HG03342 (cell line): ENCODE data around the gene BNC2.

Experiments used
- ATAC-seq: cut with Tn5 transposase; IDR thresholded peaks from one replicate; pipeline ENCODE4 v1.9.1; 2021; ENCODE audit warnings: mild to moderate bottlenecking, moderate library complexity; ENCODE audit not compliant: unreplicated experiment

The BNC2 gene

DNA sequence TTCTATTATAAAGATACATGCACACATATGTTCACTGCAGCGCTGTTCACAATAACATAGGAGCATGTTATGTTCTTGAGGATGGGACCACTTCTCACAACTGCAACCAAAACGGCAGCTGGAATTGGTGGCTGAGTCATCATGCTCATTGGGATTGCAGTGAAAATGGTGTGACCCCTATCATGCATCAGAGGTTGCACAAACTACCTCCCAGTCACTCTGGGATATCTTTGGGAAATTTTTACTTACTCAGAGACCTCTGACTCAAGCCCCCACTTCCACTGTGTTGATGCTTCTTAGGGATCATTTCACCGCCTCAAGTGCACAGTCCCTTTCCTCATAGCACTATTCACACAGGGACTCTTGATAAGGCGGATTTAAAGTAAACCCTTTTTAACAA lies 474.1 kb downstream of the BNC2 start:
- ATAC-seq, result no peak

GRCh38 chr9:16391369-16391768 lies 479.1 kb downstream of the BNC2 start:
- ATAC-seq, result no peak

- no peak for ATAC-seq
Observed at GRCh38 chr9:16387382-16387781, 483.1 kb downstream of the BNC2 start.

DNA sequence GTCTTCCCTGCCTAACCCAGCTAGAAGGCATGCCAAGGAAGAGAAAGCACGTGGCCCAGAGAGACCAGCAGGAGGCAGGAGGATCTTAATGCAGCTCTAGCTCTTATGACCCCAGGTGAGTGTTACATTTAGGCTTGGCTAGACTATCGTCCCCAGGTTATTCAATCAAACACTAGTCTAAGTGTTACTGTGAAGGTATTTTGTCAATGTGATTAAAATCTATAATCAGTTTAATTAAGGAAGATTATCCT lies 483.7 kb downstream of the BNC2 start:
- no peak for ATAC-seq

DNA sequence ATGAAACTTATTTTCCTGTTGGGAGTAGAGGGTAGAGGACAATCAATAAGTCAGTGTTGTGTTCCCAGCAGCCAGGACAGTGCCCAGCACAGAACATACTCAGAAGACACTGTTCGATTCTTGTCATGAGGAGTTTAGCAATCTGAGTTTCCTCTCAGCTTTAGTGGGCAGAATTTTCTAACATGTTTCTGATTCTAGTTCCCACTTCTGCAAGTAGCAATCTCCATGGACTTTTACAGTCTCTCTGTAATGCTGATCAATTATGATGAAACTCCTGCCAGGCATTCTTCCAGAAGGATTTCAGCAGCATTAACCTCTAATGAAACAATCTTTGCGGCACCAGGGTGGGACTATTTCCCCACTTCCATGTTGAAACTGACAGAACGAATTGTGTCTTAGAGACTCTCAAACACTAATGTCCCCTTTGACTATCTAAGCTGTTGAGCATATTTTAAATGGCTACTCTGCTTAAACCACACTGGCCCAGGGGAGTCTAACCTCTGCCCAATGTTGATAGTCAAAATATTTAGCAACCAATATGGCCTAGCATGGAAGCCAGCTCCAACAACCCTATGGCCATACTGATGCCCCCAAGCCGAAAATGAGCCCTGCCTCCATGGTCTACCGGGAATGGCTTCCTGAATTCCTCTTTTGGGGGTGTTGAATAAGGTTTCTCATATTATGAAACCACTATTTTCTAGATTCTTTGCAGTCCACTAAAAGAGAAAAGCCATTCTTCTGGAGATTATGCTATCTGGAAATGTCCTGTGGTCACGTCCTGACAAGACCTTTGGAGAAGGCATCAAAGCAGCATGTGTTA lies 484.3 kb downstream of the BNC2 start:
- ATAC-seq, result no peak

GRCh38 chr9:16385590-16385989 lies 484.9 kb downstream of the BNC2 start:
- ATAC-seq, result no peak

DNA sequence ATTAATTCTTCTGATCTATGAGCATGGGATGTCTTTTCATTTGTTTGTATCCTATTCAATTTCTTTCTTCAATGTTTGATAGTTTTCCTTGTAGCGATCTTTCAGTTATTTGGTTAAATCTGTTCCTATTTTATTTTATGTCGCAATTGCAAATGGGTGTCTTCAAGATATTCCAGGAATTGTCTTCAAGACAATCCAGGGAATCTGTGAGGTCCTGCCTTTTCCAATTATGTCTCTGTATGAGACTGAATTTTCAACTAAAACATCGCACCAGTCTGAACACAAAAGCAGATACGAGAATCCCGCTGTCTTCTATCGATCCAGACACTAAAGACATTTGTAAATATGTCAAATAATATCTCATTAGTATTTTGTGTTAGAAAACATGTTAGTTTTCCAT lies 485.5 kb downstream of the BNC2 start:
- ATAC-seq, result no peak

- no peak for ATAC-seq
Observed at GRCh38 chr9:16377311-16377710, 493.2 kb downstream of the BNC2 start.

DNA sequence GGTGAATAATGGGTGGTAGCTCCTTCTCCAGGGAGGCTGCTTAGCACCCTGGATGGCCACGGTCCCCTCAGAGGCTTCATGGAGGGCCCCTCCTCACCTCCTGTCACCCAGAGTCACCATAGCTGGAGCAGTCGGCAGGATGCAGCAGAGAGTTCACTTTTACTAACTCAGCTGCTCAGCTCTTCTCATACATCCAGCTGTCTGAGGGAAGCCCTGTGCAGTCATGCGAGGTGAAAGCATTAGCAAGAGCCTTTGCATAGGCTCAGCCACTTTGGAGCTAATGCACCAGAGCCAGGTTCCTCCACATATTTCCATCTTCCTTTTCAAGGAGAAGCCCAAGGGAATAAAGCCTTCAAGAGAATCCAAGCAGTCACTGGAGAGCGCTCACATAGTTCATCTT lies 499.2 kb downstream of the BNC2 start:
- ATAC-seq, result no peak

GRCh38 chr9:16370647-16371046 lies 499.8 kb downstream of the BNC2 start:
- no peak for ATAC-seq

- no peak for ATAC-seq
Observed at GRCh38 chr9:16369427-16369826, 501.0 kb downstream of the BNC2 start.

DNA sequence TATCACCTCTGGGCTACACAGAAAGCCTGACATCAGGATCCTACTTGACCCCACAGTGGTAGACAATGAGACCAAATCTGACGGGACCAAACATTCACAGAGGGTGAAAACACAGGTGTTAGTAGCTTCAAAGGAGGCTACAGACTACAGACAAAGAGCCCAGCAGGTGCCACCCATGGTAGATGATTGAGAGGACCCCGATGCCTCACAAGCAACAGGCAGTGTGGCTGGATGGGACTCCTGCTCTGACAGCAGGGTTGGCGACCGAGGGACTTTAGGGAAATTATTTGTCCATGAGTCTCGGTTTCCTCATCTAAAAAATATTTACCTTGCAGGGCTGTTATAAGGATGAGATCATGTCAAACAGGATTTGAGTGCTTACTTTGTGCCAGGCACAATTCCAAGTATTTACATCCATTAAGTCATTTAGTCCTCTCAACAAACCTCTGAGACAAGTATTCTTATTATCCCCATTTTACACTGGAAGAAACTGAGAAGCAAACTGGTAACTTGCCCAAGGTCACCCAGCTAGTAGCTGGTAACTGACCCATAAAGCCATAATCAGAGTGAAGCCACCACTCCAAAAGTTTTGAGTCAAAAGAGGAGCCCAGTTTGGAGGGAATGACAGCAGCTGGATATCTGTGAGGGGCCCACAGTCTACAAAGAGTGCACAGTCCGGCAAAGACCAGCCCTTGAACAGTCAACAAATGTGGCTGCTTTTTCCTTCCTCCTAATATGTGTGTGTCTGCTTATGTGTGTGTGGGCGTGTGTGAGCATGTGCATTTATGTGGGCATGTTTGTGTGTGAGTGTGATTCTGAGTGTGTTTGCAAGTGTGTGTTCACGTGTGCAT lies 502.0 kb downstream of the BNC2 start:
- ATAC-seq, result no peak

DNA sequence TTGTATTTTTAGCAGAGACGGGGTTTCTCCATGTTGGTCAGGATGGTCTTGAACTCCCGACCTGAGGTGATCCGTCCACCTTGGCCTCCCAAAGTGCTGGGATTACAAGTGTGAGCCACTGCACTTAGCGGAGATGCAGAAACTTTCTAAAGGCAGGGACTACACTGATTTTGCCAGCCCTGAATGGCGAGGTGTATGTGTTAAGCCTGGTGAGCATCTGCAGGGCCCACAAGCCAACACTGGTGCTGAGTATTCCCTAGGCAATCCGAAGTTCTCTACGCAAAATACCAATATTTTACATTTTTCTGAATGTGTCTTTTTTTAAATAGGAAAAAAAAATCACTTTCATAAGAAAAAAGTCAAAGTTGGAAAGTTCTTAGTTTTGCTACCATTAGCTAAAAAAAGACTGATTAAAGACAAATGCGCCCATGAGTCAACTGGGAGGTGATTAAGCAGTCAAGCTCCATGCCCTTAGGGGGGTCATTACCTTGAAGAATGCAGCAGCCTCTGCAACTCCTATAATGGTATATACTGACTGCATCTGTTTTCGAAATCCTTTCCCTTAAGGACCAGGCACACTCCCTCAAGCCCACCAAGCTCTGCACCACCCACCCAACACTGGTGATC lies 502.8 kb downstream of the BNC2 start:
- no peak for ATAC-seq

DNA sequence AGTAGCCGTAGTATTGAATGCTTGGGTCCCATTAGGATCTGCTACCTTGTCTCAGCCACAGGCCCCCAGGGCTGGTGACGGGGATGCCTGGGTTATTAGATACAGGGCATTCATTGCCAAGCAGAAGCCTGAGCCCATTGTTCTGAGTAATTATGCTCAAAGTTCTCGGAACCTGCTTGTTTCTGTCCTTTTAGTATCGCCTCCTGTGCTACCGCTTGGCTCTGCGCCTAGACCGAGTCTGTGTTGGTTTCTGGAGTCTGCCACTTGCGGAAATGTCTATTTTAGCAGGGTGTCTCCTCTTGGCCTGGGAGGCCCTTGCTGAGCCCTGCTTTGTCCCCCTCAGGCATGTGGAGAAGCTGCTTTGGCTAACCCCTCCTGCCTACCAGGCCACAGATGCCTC lies 506.1 kb downstream of the BNC2 start:
- ATAC-seq, result no peak

GRCh38 chr9:16363916-16364315 lies 506.6 kb downstream of the BNC2 start:
- ATAC-seq, result no peak

DNA sequence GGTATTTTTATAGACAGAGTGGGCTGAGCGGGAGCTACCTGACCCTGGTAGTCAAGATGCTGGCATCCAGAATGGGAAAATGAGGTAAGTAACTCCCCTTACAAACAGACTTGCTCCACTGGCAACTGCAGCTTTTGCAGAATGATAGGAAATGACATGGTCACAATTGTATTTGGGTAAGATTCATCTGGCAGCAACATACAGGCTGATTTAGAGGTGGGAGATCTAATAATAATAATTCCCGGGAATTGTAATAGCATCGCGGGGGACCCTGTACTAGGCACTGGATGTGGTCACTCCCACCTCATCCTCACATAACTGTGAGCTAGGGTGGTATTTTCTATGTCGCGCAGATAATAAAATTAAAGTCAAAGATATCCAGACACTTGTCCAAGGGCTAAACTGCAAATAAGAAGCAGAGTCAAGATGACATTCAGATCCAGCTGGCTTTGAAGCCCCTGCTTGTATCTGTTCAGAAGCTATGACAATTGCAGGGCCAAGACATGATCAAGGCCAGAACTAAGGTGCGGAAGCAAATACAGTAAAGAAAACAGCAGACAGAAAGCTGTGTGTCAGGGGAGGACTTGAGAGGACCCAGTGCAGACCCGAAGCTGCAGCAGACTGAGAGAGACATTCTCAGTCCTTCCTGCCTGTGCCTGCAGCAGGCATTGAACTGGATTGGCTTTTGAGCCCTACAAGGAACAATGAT lies 507.2 kb downstream of the BNC2 start:
- no peak for ATAC-seq

DNA sequence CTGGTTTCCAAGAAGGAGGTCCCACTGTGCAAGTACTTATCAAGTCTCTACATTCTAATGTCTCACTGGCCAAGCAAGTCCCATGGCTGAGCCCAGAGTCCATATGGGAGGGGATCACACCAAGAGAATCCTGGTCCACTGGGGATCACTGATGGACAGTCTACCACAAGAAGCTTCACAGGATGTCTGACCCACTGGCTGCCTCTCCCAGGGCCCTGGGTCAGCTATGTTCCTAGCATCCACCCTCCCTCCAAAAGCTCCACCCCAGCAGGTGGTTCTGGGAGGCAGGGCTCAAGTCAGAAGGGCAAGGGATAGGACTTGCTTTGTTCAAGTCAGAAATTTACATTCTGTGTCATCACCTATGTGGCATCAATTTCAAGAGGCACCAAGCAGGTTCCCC lies 508.5 kb downstream of the BNC2 start:
- ATAC-seq, result no peak

- no peak for ATAC-seq
Observed at GRCh38 chr9:16361118-16361517, 509.4 kb downstream of the BNC2 start.

DNA sequence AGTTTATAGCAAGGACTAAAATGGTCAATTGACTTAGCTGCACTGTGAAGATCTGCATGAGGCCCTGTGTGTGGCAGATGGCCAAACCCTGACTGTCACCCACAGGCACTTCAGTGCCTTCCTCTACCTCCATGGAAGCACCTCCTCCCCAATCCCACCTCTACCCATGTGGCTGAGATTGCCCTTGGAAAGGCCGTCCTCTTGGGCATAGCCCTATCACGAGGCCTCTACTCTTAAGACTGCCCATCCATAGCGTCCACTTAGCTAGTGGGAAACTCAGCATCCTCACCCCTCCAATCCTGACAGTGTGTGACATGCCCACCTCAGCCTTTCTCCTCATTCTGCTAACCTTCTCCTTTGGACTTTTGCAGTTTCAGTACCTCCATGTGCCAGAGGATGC lies 510.2 kb downstream of the BNC2 start:
- ATAC-seq, result no peak
